ENCODE data around the gene ARRDC4.

Gene ARRDC4

DNA sequence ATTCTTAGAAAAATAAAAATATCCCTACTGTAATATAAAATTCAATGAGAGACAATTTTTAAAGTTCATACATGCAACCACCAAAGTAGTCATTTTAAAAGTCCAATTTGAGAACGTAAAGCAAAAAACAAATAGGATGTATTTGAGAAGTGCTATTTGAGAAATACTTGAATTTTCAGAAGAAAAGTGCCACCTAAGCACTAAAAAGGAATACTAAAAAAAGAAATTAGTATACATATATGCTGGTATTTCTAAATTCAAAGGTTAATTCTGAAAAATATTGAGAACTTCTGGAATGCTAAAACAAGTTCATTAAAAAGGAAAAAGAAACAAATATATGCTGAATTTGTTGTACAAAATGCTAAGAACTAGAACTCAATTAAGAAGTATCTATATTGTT is 29.2 kb upstream of the ARRDC4 start:
- no peak overlapping the region for H3K4me3 ChIP-seq (replicated peaks in 1 of 2; ENCODE audit: low read depth in 2 of 2, low read length in 2 of 2)
- TF ChIP-seq, protein P1, sequence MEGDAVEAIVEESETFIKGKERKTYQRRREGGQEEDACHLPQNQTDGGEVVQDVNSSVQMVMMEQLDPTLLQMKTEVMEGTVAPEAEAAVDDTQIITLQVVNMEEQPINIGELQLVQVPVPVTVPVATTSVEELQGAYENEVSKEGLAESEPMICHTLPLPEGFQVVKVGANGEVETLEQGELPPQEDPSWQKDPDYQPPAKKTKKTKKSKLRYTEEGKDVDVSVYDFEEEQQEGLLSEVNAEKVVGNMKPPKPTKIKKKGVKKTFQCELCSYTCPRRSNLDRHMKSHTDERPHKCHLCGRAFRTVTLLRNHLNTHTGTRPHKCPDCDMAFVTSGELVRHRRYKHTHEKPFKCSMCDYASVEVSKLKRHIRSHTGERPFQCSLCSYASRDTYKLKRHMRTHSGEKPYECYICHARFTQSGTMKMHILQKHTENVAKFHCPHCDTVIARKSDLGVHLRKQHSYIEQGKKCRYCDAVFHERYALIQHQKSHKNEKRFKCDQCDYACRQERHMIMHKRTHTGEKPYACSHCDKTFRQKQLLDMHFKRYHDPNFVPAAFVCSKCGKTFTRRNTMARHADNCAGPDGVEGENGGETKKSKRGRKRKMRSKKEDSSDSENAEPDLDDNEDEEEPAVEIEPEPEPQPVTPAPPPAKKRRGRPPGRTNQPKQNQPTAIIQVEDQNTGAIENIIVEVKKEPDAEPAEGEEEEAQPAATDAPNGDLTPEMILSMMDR (IDR thresholded peaks at IDR 0.05; ENCODE audit: low read depth, low read length), result no peak
- DNase-seq (ENCODE audit: low read depth in 2 of 2), result no peak

- H3K4me3 ChIP-seq (replicated peaks in 1 of 2; ENCODE audit: low read depth in 2 of 2, low read length in 2 of 2), result no peak overlapping the region
- TF ChIP-seq, protein P1 (IDR thresholded peaks at IDR 0.05; ENCODE audit: low read depth, low read length), result no peak
- no peak for DNase-seq (ENCODE audit: low read depth in 2 of 2)
Measured at GRCh38 chr15:97933589-97933988, 26.9 kb upstream of the ARRDC4 start.

DNA sequence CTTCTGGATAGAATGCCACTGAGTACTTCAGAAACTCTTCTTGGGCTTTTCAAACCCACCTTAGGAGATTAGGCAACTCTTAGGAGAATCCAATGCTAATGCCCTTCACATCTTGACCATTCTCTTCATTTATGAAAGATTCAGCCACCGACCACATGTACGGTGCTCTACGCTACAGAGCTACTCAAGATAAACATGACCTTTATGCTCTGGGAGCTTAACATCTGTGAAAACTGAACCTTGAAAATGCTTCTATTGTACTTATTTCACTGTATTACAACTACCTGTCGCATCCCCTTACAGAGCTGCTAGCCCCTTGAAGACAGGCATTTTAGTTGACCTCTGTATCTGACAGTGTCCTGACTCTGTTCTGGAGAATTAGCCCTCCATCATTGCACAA is 19.5 kb upstream of the ARRDC4 start:
- TF ChIP-seq, protein P1 (IDR thresholded peaks at IDR 0.05; ENCODE audit: low read depth, low read length), result no peak
- no peak for DNase-seq (ENCODE audit: low read depth in 2 of 2)
- no peak overlapping the region for H3K4me3 ChIP-seq (replicated peaks in 1 of 2; ENCODE audit: low read depth in 2 of 2, low read length in 2 of 2)

DNA sequence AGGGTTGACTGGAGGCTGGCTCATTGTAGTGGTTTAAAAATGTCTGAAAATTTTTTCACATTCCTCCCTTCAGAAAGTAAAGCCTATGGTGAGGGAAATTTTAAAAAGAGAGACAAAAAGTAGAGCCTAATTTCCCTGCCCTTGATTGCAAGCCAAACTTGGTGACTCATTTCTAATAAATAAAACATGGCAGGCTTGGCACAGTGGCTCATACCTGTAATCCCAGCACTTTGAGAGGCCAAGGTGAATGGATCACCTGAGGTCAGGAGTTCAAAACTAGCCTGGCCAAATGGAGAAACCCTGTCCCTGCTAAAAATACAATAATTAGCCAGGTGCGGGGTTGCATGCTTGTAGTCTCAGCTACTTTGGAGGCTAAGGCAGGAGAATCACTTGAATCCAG is 18.9 kb upstream of the ARRDC4 start:
- H3K4me3 ChIP-seq (replicated peaks in 1 of 2; ENCODE audit: low read depth in 2 of 2, low read length in 2 of 2), result no peak overlapping the region
- TF ChIP-seq, protein P1 (IDR thresholded peaks at IDR 0.05; ENCODE audit: low read depth, low read length), result no peak
- DNase-seq (ENCODE audit: low read depth in 2 of 2), result no peak

DNA sequence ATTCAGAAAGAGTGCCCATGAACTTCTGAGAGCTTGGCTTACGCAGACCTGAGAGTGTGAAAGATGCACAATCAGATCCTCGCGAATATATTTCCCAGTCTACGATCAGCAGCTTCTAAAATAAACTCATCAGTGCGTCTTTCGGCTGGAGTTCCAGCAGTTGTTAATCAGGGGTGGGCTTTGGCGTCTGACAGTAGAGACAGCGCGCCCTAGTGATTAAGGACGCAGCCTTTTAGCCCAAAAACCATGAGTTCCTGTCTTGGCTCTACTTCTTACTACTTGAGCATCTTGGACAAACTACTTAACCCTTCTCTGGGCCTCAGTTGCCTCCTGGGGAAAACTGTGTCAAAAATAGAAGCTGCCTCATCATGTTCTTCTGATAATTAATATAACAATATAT is 15.8 kb upstream of the ARRDC4 start:
- TF ChIP-seq, protein P1 (IDR thresholded peaks at IDR 0.05; ENCODE audit: low read depth, low read length), result no peak

DNA sequence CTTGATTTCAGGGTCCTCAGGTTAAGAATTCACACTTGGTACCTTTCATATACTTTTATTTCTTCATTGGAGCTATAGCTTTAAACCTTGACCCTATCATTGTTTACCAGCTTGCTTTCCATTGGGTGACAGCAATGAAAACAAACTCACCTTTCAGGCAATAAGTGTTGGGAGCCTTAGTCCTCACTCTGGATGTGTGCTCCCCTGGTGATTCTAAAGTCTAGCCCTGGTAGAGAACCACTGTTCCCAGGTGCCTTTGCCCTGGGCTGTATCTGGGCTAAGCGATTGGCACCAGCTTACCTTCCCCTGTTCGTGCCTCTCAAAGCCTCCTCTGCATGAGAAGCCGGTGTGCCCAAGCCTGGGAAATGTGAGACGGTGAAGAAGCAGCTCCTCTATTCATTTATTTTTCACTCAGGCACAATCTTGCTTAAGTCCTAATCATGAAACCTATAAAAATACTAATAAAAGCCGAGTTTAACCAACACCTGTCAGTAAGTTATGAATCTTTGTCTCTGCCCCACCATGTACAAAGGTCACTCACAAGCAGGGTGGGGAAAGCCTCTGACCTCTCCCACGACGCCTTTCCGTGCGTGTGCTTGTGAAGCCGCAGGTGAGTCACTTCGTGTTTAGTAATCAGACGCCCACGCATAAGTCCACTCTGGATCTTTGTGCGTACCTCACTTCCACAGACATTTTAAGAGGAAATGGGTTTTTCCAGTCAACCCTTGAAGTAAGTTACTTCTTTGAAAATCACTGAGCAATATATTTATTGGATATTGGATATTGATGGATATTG is 12.8 kb upstream of the ARRDC4 start:
- TF ChIP-seq, protein P1 (IDR thresholded peaks at IDR 0.05; ENCODE audit: low read depth, low read length), result no peak
- no peak overlapping the region for H3K4me3 ChIP-seq (replicated peaks in 1 of 2; ENCODE audit: low read depth in 2 of 2, low read length in 2 of 2)
- DNase-seq (ENCODE audit: low read depth in 2 of 2), result no peak

More for the DNA sequence above, 15.8 kb upstream of the ARRDC4 start:
- DNase-seq (ENCODE audit: low read depth in 2 of 2), result no peak
- no peak overlapping the region for H3K4me3 ChIP-seq (replicated peaks in 1 of 2; ENCODE audit: low read depth in 2 of 2, low read length in 2 of 2)

DNA sequence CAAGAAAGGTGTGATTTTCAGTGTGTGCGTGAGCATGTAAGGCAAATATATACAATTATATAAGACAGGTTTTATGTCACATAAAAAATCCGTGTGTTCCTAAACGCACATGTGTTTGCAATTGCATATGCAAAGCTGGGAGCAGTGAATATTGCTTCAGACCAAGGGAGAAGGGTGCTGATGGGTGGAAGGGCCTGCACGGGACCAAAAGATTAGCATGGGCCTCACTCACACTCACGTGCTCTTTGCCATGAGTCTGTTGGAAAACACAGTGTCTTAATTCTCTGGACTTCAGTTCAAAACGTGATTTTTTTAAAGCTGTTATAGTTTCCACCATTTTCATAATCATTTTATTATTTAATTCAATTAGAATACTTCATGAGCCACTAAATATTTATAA is 7.2 kb upstream of the ARRDC4 start:
- H3K4me3 ChIP-seq (replicated peaks in 1 of 2; ENCODE audit: low read depth in 2 of 2, low read length in 2 of 2), result no peak overlapping the region
- TF ChIP-seq, protein P1 (IDR thresholded peaks at IDR 0.05; ENCODE audit: low read depth, low read length), result no peak

More for the DNA sequence above, 7.2 kb upstream of the ARRDC4 start:
- DNase-seq (ENCODE audit: low read depth in 2 of 2), result no peak

All from cardiac fibroblast (primary cell).